ENCODE measurements around the gene FRK.
"Not testable (repeated sequence)": the region's sequence is repeated elsewhere in the genome, so short reads cannot be mapped to it uniquely, and the experiment has no call there.

The FRK gene

GRCh38 chr6:115945812-115946211 is 114.9 kb downstream of the FRK start:
- DNase-seq (ENCODE audit: low read depth, low spot score) = peak; percentile 25
- no peak for TF ChIP-seq CTCF (IDR thresholded peaks at IDR 0.05; ENCODE audit: low read depth, low read length)

GRCh38 chr6:115945306-115945705 is 115.4 kb downstream of the FRK start:
- peak; percentile 73 for DNase-seq (ENCODE audit: low read depth, low spot score)
- in situ Hi-C loops (cut with HindIII; ENCODE audit: low sequenced_read_pairs) = no loop called here
- no peak for TF ChIP-seq CTCF (IDR thresholded peaks at IDR 0.05; ENCODE audit: low read depth, low read length)
- no peak overlapping the region for H3K4me3 ChIP-seq (ENCODE audit: low read depth, low read length)

More at GRCh38 chr6:115945812-115946211, 114.9 kb downstream of the FRK start:
- no peak overlapping the region for H3K4me3 ChIP-seq (ENCODE audit: low read depth, low read length)
- in situ Hi-C loops (cut with HindIII; ENCODE audit: low sequenced_read_pairs) = no loop called here

GRCh38 chr6:115944829-115945228 is 115.9 kb downstream of the FRK start:
- DNase-seq (ENCODE audit: low read depth, low spot score); in situ Hi-C loops (cut with HindIII; ENCODE audit: low sequenced_read_pairs); H3K4me3 ChIP-seq (ENCODE audit: low read depth, low read length): not testable (repeated sequence)

- in situ Hi-C loops (cut with HindIII; ENCODE audit: low sequenced_read_pairs); DNase-seq (ENCODE audit: low read depth, low spot score); H3K4me3 ChIP-seq (ENCODE audit: low read depth, low read length): not testable (repeated sequence)
Observed at GRCh38 chr6:115937502-115937901, 123.2 kb downstream of the FRK start.

GRCh38 chr6:115935361-115935760 is 125.3 kb downstream of the FRK start:
- in situ Hi-C loops (cut with HindIII; ENCODE audit: low sequenced_read_pairs) = no loop called here
- H3K4me3 ChIP-seq (ENCODE audit: low read depth, low read length) = no peak overlapping the region
- no peak for TF ChIP-seq CTCF (IDR thresholded peaks at IDR 0.05; ENCODE audit: low read depth, low read length)
- DNase-seq (ENCODE audit: low read depth, low spot score) = no peak

GRCh38 chr6:115934829-115935228 is 125.9 kb downstream of the FRK start:
- no peak for TF ChIP-seq CTCF (IDR thresholded peaks at IDR 0.05; ENCODE audit: low read depth, low read length)
- H3K4me3 ChIP-seq (ENCODE audit: low read depth, low read length) = no peak overlapping the region
- no peak for DNase-seq (ENCODE audit: low read depth, low spot score)
- in situ Hi-C loops (cut with HindIII; ENCODE audit: low sequenced_read_pairs) = no loop called here

- TF ChIP-seq CTCF (IDR thresholded peaks at IDR 0.05; ENCODE audit: low read depth, low read length) = no peak
- DNase-seq (ENCODE audit: low read depth, low spot score) = no peak
- no peak overlapping the region for H3K4me3 ChIP-seq (ENCODE audit: low read depth, low read length)
- in situ Hi-C loops (cut with HindIII; ENCODE audit: low sequenced_read_pairs) = no loop called here
Observed at GRCh38 chr6:115934145-115934544, 126.5 kb downstream of the FRK start.

GRCh38 chr6:115932481-115932880 is 128.2 kb downstream of the FRK start:
- H3K4me3 ChIP-seq (ENCODE audit: low read depth, low read length) = no peak overlapping the region
- DNase-seq (ENCODE audit: low read depth, low spot score) = peak; percentile 99
- in situ Hi-C loops (cut with HindIII; ENCODE audit: low sequenced_read_pairs) = no loop called here
- no peak for TF ChIP-seq CTCF (IDR thresholded peaks at IDR 0.05; ENCODE audit: low read depth, low read length)

GRCh38 chr6:115928000-115928399 is 132.7 kb downstream of the FRK start:
- H3K4me3 ChIP-seq (ENCODE audit: low read depth, low read length); in situ Hi-C loops (cut with HindIII; ENCODE audit: low sequenced_read_pairs); DNase-seq (ENCODE audit: low read depth, low spot score): not testable (repeated sequence)
